DMS114 treated with DMSO at 0.1 percent for 48 hours (cell line): ENCODE measurements around the gene PRRX2.
A peak's percentile ranks its signal among the peaks of the same experiment; 100 is the strongest.
"Not testable (repeated sequence)": the region's sequence is repeated elsewhere in the genome, so short reads cannot be mapped to it uniquely, and the experiment has no call there.

Experiments
- DNase-seq: peaks from one replicate; lab custom pipeline; 2025; ENCODE audit not compliant: unreplicated experiment; lab: John Stamatoyannopoulos, UW

Gene PRRX2

DNA sequence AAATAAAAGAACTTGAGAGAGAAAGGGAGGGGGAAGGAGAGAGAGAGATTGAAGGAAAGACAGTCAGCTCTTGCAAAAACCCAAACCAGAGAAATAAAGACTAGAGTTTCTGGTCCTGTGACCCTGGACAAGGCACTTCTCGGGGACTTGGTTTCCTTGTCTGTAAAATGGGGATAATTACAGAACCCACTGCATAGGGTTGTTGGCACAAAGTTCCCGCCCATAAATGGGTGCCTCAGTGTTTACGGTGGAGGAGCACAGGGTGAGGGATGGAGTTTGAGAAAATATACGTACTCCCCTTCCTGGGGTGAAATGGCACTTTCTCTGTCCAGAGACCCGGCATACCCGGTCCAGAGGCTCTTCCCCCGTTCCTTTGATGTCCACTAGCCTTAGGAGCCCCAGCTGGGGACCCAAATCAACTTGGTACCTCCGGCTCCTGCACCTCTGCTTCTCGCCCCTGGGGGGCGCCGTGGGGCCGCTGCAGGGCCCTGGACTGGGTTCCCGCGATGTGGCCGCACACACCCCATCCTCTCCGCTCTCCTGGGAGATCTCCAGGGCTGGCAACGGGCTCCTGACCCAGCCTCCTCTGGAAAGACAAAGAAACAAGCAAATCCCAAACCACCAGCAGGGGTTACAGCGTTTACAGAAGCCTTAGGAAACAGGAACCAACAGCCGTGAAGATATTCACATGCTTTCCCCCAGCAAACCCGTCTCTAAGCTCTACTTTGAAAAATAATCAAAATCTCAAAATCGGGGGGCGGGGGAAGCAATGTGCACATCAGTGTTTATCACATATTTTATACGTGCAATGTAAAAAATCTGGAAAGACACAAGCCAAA is 61.1 kb downstream of the PRRX2 start:
- DNase-seq: peak; percentile 63

DNA sequence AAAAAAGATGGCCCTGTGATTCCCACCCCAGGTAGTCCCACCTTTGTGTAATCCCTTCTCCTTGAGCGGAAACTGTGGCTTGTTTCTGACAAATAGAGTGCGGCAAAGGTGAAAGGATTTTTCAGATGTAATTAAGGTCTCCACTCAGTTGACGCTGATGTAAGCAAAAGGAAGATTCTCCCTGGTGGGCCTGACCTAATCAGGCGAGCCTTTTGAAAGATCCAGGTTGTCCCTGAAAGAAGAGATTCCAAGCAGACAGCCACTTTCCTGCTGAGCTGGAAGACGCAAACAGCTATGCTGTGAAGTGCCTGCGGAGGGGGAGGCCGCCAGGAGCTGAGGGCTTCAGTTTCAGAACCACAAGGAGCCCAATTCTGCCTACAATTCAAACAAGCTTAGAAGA is 63.3 kb downstream of the PRRX2 start:
- no peak for DNase-seq

DNA sequence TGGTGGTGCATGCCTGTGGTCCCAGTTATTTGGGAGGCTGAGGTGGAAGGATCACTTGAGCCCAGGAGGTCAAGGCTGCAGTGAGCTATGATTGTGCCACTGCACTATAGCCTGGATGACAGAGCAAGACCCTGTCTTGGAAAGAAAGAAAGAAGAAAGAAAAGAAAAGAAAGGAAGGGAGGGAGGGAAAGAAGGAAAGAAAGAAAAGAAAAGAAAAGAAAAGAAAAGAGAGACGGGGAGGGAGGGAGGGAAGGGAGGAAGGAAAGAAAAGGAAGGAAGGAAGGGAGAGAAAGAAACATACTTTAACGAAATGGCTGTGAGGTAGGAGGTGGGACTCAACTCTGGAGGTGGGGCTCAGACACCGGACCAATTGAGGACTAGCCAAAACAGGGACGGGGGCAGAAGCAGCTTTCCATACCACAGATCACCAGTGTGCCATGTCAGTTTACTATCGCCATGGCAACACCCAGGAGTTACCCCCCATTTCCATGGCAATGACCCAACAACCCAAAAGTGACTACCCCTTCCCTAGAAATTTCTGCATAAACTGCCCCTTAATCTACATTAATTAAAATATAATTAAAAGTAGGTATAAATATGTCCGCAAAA is 66.1 kb downstream of the PRRX2 start:
- no peak for DNase-seq

DNA sequence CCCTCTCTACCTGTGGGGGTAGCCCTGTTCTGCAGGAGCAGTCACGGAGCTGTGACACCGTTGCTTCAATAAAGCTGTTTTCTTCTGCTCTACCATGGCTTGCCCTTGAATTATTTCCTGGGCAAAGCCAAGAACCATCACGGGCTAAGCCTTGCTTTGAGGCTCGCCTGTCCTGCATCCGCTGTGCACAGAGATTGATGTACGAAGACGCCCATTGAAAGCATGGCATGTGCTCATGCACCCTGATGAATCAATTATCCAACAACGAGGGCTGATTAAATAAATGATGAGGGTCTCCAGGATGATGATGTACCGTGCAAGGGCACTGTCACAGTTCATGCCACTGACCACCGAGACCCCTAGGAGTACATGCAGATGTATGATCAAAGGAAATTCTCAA is 66.7 kb downstream of the PRRX2 start:
- no peak for DNase-seq

DNA sequence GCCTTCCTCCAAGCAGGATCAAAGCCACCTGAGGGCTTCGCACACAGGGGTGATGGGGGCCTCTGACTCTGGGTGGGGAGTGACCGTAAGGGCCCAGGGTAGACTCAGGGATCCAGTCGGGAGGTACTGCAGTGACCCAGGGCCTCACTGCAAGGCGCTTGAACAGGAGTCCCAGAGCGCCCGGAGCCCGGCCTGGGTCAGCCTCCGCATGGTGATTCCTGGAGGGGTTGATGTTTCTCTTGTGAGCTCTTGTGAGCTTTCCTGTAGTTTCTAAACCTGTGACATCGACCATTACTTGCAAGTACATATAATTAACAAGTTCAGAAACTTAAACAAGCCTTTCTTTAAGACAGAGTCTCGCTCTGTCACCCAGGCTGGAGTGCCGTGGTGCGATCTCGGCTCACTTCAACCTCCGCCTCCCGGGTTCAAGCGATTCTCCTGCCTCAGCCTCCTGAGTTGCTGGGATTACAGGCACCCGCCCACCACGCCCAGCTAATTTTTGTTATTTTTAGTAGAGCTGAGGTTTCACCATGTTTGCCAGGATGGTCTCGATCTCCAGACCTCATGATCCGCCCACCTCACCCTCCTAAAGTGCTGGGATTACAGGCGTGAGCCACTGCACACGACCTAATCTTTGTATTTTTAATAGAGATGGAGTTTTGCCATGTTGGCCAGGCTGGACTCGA is 67.6 kb downstream of the PRRX2 start:
- no peak for DNase-seq

DNA sequence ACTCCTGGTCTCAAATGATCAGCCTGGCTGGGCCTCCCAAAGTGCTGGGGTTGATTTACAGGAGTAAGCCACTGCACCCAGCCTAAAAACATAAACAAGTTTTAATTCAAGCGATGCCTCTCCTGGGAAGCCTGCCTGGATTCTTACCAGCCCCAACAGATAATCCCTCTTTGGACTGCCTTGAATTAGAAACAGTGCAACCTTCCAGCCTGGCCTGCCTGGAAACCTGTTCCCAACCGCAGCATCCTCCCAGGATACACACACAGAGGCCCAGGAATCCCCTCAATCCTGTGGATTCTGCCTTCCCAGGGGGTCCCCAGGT is 68.1 kb downstream of the PRRX2 start:
- no peak for DNase-seq

DNA sequence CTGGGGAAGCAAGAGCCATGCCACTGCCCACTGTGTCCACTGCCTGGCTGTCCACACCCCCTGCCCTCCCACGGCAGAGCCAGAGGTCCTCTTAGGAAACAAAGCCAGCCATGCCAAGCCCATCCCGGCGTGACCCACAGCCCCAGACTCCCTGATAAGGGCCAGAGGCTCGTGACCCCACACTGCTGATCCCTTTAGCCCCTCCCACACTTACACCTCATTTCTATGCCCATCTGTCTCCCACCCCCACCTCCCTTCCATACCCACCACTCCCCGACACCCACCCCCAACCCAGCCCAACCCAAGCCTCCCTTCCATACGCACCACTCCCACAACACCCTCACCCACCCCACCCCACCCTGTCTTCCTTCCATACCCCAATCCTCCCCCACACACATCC is 70.1 kb downstream of the PRRX2 start:
- DNase-seq: no peak

DNA sequence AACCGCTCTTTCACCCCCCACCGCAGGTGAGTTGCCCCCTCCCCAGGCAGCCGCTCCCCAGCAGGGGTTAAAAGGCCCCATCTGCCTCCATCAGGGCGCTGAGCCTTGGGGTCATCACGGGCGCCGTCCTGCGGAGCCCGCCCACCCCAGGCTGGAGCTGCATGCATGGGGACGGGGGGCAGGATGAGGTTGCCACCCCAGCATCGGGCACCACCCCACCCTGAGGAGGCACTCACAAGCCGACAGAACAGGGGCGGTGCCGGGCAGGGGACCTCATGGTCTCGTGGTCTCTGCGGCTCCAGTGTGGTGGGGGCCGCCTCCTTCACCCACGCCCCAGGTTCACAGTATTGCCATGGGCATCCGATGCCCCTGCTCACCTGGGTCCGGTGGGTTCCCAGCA is 70.9 kb downstream of the PRRX2 start:
- no peak for DNase-seq

- DNase-seq: peak; percentile 33
Measured at GRCh38 chr9:129737479-129738274, 72.2 kb downstream of the PRRX2 start.

DNA sequence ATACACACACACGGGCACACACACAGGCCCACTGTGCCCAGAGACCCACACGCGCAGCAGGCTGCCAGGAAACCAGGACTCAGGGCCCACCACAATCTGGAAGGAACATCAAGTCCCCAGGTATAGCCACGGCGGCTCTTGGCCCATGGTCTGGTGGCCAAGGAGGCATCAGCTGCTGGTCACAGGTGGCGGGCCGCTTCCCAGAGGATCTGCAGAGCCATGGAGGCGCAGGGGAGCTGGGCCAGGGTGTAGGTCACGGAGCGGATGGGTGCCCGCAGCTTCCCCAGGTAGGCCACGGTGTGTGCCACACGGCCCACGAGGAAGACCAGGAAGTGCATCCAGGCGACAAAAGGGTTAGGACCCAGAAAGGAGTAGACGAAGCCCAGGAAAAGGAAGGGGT is 74.0 kb downstream of the PRRX2 start:
- DNase-seq: no peak

GRCh38 chr9:129740174-129740573 is 74.7 kb downstream of the PRRX2 start:
- DNase-seq: no peak

DNA sequence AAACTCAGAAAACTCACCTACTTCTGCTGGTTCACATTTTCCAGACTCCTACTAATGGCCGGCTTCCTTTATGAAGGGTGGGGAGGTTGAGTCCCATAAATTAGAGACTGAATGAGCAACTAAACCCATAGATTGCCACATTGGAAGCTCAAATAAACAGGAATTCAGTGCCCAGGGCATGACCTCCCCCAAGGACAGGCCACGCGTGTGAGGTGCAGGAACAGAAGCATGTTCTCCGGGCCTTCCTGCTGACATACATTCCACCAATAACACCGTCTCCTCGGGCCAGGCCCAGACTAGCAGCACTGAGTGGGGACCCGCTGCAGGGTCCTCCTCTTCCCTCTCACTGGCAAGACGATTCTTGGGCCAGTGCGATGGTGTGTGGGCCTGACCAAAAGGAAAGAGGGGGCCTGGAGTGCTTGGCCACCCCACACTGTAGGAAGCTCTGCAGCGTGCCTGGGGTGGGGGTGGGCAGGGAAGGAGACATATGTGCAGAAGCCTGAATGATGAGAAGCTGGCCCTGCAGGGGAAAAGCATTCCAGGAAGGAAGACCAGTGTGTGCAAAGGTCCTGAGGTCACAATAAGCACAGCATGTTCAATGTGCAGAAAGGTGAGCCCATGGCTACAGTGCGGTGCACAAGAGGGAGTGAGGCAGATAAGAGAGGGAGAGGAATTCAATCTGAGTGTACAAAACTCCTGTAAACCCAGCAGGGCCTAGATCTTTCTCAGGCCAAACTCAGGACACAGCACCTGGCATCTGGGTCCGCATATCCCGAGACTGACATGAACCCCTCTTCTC is 75.4 kb downstream of the PRRX2 start:
- DNase-seq: no peak

DNA sequence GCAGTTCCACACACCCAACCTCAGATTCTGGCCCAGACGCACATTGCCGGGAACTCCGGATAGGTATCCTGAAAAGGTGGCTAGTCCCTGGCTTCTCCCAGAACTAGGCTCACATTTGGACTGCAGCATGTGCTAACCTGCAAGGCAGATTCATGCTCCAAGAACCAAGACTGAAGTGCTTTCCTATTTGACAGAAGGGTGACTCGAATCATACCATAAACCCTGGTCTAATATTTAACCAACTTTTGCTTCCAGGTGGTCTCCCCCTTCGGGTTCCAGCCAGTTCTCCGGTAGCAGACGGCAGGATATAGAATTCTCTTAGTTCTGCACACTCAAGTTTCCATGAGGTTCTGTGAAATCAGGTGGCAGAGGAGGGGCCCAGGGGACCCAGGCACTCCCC is 79.8 kb downstream of the PRRX2 start:
- DNase-seq: no peak

DNA sequence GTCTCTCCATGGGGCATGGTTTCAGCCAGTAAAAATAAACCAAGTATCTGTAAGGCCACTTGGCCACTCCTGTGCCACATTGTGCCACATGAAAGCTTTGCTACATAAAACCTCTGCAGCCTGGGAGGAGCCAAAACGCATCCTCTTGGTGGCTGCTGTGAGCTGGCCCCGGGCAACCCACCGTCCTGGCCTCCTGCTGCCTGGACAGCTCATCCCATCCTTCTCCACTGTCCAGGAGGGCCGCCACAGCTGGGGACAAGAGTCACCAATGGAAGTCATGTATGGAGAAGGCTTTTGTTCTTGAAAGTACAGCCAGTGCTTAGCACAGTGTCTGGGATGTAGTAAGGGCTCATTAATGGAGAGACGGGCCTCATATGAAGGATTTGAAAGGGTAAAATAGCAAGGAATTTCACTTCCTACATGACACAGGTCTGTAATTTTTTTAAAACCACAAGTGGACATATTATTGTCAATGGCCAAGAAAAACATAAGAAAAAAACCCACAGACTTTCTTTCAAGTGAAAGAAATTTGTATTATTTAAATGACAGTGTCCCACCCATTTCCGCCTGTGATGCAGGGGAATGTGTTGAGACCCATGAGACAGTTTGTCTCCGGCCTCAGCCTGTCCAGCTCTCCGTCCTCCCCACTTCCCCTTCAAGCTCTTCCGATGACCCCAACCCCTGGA is 80.8 kb downstream of the PRRX2 start:
- DNase-seq: no peak

DNA sequence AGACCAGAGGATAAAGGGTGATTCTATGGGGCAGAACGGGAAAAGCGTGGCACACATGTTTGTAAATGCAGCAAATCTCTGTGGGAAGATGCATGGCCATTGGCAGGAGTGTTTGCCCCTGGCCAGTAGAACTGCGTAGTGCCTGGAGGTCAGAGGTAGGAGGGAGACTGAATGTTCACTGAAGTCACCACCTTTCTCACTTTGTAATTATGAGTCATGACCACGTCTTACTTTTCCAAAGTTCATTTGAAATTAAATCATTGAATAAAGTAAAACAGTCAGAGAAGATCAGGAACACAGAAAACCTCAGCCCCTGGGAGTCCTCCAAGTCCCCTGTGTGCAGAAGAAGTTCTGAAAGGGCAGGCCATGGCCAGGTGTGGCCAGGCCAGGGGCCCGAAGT is 82.8 kb downstream of the PRRX2 start:
- DNase-seq: no peak

DNA sequence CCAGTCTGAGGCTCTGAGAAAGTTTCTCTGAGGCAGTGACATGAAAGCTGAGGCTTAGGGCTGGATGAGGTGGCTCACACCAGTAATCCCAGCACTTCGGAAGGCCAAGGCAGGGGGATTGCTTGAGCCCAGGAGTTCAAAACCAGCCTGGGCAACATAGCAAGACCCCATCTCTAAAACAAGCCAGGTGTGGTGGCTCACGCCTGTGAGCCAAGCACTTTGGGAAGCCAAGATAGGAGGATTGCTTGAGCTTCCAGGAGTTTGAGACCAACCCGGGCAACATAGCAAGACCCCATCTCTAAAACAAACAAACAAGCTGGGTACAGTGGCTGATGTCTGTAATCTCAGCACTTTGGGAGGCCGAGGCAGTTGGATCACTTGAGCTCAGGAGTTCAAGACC is 83.6 kb downstream of the PRRX2 start:
- not testable (repeated sequence) for DNase-seq

DNA sequence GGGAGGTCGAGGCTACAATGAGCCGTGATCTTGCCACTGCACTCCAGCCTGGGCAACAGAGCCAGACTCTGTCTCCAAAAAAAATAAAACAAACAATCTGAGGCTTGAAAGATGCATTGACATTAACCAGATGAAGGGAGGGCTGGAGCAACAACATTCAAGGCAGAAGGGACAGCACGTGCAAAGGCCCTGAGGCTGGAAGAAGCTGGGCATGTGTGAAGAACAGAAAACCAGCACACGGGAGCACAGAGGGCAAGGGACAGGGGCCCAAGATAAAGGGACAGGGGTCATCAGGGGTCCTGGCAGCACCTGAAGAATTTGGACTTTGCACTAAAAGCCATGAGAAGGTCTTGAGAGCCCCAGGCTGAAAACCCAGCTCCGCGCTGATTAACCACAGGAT is 84.1 kb downstream of the PRRX2 start:
- DNase-seq: no peak

- no peak for DNase-seq
Measured at GRCh38 chr9:129750013-129750638, 84.7 kb downstream of the PRRX2 start.

- DNase-seq: no peak
Measured at GRCh38 chr9:129751841-129752801, 86.7 kb downstream of the PRRX2 start.
